Activated naive CD4-positive, alpha-beta T cell treated with anti-CD3 and anti-CD28 coated beads for 36 hours (primary cell): Measurements from ENCODE around the gene NEU4. TPM values are rescaled to one million over a fixed set of nuclear protein-coding genes. Genes with fewer than 3 reads are reported as not detected.

Source experiments
- CTCF ChIA-PET: fragments of 350-600 bp; sonication (Branson Sonifier 250); formaldehyde crosslinking; loops from one replicate; lab custom pipeline; 2021; ENCODE audit warnings: antibody characterized with exemption; lab: Charles Lee
- DNase-seq: peaks from one replicate; pipeline ENCODE4 v3.0.0-alpha.2; 2020
- H3K27ac Mint-ChIP-seq: one replicate; pipeline ENCODE4 v1.8.0; 2021; ENCODE audit warnings: mild to moderate bottlenecking, mixed read lengths
- H3K27me3 Mint-ChIP-seq: one replicate; pipeline ENCODE4 v1.8.0; 2021; ENCODE audit warnings: low read depth, mixed read lengths
- H3K36me3 Mint-ChIP-seq: one replicate; pipeline ENCODE4 v1.8.0; 2021; ENCODE audit warnings: low read depth, mixed read lengths
- H3K4me1 Mint-ChIP-seq: one replicate; pipeline ENCODE4 v1.8.0; 2021; ENCODE audit warnings: low read depth, mixed read lengths
- H3K4me3 Mint-ChIP-seq: one replicate; pipeline ENCODE4 v1.8.0; 2021; ENCODE audit warnings: mild to moderate bottlenecking, moderate library complexity, mixed read lengths
- H3K9me3 Mint-ChIP-seq: one replicate; pipeline ENCODE4 v1.8.0; 2021; ENCODE audit warnings: mixed read lengths
- intact Hi-C: fragments of 100-400 bp; cut with micrococcal nuclease; formaldehyde crosslinking; loops from one replicate; pipeline ENCODE4 v1.15.1; 2023
- total RNA-seq, 2 experiments: library from RNA; stranded (reverse); gene quantifications; one replicate each; pipeline ENCODE4 v1.2.3, GENCODE V29; 2021

The NEU4 gene
- total RNA-seq, 2 experiments from 2014 or later, result not detected

- H3K27ac Mint-ChIP-seq, result peak overlapping the region; percentile 25
- CTCF ChIA-PET, result no interaction called here
- intact Hi-C loops, result no loop called here
- no peaks in the 10 kb centered on the region for H3K36me3 Mint-ChIP-seq
- H3K27me3 Mint-ChIP-seq, result peaks cover 14% of the 10 kb centered on the region
- no peak for DNase-seq
- H3K9me3 Mint-ChIP-seq, result no peaks in the 10 kb centered on the region
- H3K4me3 Mint-ChIP-seq, result no peak overlapping the region
- H3K4me1 Mint-ChIP-seq, result peaks cover 79% of the 10 kb centered on the region
Measured at GRCh38 chr2:241864850-241865213, 55.8 kb downstream of the NEU4 start.

- H3K4me3 Mint-ChIP-seq, result no peak overlapping the region
Measured at GRCh38 chr2:241865416-241865956, 56.5 kb downstream of the NEU4 start.

GRCh38 chr2:241865957-241866789, 57.2 kb downstream of the NEU4 start:
- Mint-ChIP-seq H3K4me3 (no peak overlapping the region), H3K27me3 (peaks cover 14% of the 10 kb centered on the region), H3K9me3 (no peaks in the 10 kb centered on the region), H3K27ac (no peak overlapping the region), H3K36me3 (no peaks in the 10 kb centered on the region), H3K4me1 (peaks cover 69% of the 10 kb centered on the region)
- CTCF ChIA-PET, result interaction anchor here (1.0 to 3.6 kb wide), 3 partner anchors 11 to 31 kb away, joined by 3 to 31 read pairs (median 4); no protein-coding TSS in a partner anchor
- intact Hi-C loops, result loop anchor here (2.0 kb wide), 1 partner anchor 77 kb away; no protein-coding TSS in a partner anchor
- DNase-seq, result peak; percentile 63

More at GRCh38 chr2:241865416-241865956, 56.5 kb downstream of the NEU4 start:
- CTCF ChIA-PET, result no interaction called here
- intact Hi-C loops, result no loop called here
- H3K4me1 Mint-ChIP-seq, result peaks cover 73% of the 10 kb centered on the region
- no peaks in the 10 kb centered on the region for H3K9me3 Mint-ChIP-seq
- no peak for DNase-seq
- H3K36me3 Mint-ChIP-seq, result no peaks in the 10 kb centered on the region
- peaks cover 14% of the 10 kb centered on the region for H3K27me3 Mint-ChIP-seq
- H3K27ac Mint-ChIP-seq, result no peak overlapping the region

Other genes starting within 250 kb of the NEU4 start
- 10 to 100 TPM; 36.4 to 38.8 TPM for gene THAP4, start 172.0 kb upstream of the NEU4 start, total RNA-seq
- 10 to 100 TPM; 71.5 to 82.5 TPM for gene ATG4B, start 171.5 kb upstream of the NEU4 start, total RNA-seq
- 10 to 100 TPM; 88.0 to 93.8 TPM for gene DTYMK, start 122.4 kb upstream of the NEU4 start, total RNA-seq
- gene ING5, start 107.2 kb upstream of the NEU4 start, total RNA-seq, result 10 to 100 TPM; 41.0 to 43.8 TPM
- gene D2HGDH, start 74.6 kb upstream of the NEU4 start, total RNA-seq, result 10 to 100 TPM; 19.4 to 23.1 TPM
- not detected for gene GAL3ST2, start 32.4 kb upstream of the NEU4 start, total RNA-seq
- gene PDCD1, start 49.7 kb downstream of the NEU4 start, total RNA-seq, result 1 to 10 TPM; 6.9 to 8.3 TPM
- gene RTP5, start 60.5 kb downstream of the NEU4 start, total RNA-seq, result not detected